ENCODE results near the gene PTPRM.
A peak's percentile ranks its signal among the peaks of the same experiment; 100 is the strongest.

The PTPRM gene

GRCh38 chr18:7566567-7567473 is at the start of gene PTPRM:
PTPRM (plus strand) TSS chr18:7567316; CDS start chr18:7567819, 503 bp downstream.
- DNase-seq (ENCODE audit: low read depth in 3 of 3), result peak; percentile 1 to 29 (median 24)

GRCh38 chr18:7517852-7518251 is 49.3 kb upstream of the PTPRM start:
- DNase-seq (ENCODE audit: low read depth in 3 of 3), result no peak

DNA sequence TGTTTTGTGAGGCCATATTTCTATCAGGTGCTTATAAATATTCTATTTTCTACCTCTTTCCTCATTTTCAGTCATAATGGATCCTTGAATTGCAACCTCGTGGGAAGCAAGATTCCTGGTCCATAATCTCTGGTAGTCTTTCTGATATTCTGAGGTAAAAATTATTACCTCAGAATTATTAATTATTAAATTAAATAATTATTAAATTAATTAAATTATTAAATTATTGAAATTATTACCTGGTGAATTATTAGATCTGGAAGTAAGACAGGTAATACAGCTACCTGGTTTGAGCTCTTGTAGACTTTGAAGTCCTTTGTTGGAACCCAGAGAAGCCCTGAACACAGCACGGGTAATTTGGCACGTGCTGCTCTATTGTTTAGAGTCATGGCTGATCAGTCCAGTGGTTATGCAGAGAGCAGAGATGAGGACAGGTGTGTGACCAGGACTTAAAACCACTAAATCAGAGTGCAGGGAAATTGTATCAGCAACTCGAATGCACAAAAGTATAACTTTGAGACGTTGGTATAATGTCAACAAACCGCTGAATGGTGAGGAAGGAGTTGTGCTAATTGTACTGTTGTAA is 46.8 kb upstream of the PTPRM start:
- no peak for DNase-seq (ENCODE audit: low read depth in 3 of 3)

- no peak for DNase-seq (ENCODE audit: low read depth in 3 of 3)
These were observed 45.8 kb upstream of the PTPRM start for GRCh38 chr18:7521226-7521856.

- no peak for DNase-seq (ENCODE audit: low read depth in 3 of 3)
These were observed 43.3 kb upstream of the PTPRM start for GRCh38 chr18:7523772-7524171.

- no peak for DNase-seq (ENCODE audit: low read depth in 3 of 3)
These were observed 42.3 kb upstream of the PTPRM start for GRCh38 chr18:7524786-7525185.

DNA sequence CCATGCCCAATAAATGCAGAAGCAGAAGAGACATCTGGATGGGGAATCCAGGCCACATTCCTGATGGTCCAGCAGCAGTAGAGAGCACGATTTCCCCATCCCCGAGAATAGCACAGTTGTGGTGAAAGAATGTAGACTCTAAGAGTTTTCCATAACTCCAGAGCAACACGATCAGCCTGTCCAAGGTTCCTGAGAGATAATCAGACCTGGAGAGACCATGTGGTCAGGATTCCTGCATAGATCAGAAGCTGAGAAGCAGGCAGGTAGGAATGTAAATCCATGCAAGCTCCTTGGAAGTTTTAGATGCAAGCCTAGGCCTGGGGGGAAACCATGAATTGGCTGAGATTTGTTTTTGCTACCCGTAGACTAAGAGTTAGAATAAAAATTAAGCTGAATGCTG is 34.2 kb upstream of the PTPRM start:
- no peak for DNase-seq (ENCODE audit: low read depth in 3 of 3)

DNA sequence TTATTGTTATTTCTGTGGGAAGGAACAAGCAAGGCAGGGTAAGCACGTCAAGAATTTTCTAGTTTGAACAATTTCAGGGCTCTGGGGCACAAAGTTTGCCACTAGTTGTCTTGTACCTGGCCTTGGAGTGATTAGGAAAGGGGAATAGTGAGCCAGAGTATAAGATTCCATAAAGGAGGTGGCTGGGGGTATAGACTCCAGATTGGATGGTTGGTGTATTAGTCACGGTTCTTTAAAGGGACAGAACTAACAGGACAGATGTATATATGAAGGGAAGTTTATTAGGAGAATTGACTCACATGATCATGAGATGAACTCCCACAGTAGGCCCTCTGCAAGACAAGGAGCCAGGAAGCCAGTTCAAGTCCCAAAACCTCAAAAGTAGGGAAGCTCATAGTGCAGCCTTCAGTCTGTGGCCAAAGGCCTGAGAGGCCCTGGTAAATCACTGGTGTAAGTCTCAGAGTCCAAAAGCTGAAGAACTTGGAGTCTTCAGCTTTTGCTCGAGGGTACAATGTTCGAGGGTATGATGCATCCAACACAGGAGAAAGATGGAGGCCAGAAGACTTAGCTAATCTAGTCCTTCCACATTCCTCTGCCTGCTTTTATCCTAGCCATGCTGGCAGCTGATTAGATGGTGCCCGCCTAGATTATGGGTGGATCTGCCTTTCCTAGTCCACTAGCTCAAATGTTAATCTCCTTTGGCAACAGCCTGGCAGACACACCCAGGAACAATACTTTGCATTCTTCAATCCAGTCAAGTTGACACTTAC is 31.5 kb upstream of the PTPRM start:
- DNase-seq (ENCODE audit: low read depth in 3 of 3), result no peak

DNA sequence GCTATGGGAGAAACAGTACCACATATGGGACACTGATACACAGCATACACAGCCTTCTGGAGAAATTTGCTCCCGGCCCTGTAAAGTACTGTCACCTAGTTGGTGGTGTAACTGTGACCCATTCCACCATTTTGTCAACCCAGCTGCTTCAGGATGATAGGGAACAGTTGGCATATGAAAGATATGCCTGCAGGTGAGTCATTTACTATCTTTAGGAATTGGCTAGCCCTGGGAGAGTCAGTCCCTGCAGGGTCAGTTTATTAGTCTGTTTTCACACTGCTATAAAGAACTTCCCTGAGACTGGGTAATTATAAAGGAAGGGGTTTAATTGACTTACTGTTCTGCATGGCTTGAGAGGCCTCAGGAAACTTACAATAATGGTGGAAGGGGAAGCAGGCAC is 30.0 kb upstream of the PTPRM start:
- no peak for DNase-seq (ENCODE audit: low read depth in 3 of 3)

DNA sequence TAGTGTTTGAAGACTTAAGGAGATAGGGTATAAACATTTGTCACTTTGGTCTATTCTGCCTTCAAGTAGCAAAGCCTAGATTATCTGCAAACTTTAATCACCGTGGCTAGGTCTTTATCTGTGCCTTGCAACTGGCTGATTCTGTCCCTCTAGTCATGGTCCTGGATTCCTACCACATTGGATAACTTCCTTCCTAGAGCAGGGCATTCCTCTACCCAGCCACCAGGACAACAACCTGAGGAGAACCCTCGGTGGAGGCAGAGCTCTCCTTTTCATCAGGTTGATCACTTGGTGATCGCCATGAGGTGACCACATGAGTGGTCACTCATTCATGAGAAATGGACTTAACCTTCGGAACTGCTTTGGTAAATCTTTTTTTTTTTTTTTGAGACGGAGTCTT is 25.3 kb upstream of the PTPRM start:
- DNase-seq (ENCODE audit: low read depth in 3 of 3), result no peak

- no peak for DNase-seq (ENCODE audit: low read depth in 3 of 3)
These were observed 22.4 kb upstream of the PTPRM start for GRCh38 chr18:7544686-7545085.

DNA sequence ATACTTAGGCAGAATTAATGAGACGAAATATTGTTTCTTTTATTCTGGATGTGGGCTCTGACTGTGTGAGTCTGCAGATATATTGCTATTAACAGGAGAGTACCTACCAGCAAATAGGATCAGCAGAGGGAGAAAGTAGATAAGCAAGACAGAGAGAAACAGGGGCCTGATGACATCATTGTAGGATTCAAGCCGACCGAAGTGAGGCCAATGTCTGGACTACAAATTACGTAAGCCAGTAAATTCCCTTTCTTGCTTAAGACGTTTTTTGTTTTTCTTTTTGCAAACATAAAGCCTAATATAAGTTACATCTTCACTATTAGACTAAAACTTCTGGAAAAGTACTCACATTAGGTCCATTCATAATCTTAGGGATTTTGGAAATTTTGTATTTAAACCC is 21.4 kb upstream of the PTPRM start:
- no peak for DNase-seq (ENCODE audit: low read depth in 3 of 3)

GRCh38 chr18:7548221-7548620 is 18.9 kb upstream of the PTPRM start:
- DNase-seq (ENCODE audit: low read depth in 3 of 3), result no peak

DNA sequence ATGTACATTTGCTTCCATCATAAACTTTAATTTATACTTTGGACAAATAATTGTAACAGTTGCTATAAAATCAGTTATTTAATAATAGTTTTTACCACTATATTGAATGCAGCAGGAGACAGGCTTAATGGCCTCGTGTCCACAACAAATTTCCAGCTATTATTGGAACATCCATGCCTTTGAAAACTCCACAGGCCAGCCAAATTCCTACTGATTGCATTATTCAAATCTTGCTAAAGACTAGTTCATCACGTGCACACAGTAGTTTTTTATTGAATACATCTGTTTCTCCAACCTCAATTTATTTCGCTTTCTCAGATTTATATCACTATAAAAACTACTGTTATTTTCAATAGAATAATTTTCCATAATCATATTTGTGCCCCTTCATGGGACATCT is 18.4 kb upstream of the PTPRM start:
- DNase-seq (ENCODE audit: low read depth in 3 of 3), result no peak

DNA sequence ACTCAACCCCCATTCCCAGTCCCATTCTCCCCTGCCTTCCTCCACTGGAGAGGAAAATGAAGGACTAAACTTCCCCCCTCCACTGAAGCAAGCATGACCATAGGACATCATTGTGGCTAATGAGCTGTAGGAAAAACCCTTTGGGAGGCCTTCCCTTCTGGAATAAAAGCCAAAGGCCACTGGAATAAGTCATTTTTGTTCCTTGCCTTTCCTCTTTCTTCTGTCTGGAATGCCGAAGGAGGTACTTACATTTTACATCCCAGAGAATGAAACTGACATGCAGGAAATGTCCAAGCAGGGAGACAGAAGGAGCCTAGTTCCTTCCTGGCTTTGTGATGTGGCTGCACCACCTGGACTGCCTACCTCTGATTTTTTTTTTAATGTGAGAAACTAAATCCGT is 9.1 kb upstream of the PTPRM start:
- no peak for DNase-seq (ENCODE audit: low read depth in 3 of 3)

DNA sequence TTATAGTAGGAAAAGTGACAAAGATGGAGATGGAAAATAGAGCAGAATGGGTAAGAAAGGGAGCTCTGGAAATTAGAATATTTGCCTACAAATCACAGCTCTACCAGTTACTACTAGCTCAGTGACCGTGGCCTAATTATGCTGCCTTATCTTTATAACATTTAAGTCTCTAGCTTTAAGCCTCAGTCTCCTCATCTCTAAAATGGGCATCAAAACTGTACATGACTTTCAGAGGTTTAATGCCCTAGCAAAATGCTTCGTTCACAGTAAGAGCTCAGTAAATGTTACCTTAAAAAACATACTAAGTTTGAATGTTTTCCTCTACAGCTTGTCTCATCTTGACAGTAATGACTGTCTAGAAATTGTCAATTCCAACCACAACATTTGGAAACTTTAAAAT is 8.3 kb upstream of the PTPRM start:
- no peak for DNase-seq (ENCODE audit: low read depth in 3 of 3)

GRCh38 chr18:7559709-7560319 is 7.3 kb upstream of the PTPRM start:
- no peak for DNase-seq (ENCODE audit: low read depth in 3 of 3)

DNA sequence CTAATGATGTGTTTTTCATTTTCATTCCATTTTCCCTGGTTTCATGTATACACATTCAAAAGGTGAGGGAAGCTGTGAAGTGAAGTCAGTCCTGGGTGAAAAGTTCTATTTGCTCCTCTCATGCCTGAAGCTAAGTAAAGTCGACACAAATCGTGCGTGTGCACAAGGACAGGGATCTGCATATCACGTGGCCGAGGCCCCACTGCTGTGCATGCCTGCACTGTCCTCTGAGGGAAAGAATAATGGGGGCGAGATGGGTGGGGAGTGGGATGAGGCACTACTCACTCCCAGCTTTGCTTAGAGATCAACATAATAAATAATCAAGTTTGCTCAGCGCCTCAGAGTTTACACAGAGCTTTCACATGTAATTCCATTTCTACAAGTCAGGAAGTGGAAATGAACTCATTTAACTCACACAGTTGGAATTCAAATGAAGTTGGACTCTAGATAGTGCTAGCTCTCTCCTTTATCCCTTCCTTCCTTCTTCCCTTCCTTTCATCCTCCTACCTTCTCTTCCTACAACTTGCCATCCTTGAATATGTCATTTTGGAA is 5.1 kb upstream of the PTPRM start:
- DNase-seq (ENCODE audit: low read depth in 3 of 3), result no peak

DNA sequence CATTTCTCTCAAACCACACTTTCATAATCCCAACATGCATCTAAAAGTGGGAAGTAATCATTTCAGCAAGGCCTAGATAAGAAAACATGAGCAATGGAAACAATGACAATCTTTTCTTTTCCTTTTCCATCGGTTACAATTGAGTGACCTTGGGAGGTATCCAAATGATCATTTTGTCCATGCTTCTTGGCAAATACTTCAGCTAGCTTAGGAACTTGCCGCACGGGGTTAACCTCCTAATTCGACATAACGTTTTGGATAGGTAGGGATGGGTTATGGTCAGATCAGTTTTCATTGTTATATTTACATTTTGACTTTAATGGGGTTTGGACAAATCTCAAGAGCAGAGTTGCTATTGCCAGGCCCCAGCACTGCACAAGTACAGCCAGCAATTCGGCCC is 4.6 kb upstream of the PTPRM start:
- DNase-seq (ENCODE audit: low read depth in 3 of 3), result no peak

DNA sequence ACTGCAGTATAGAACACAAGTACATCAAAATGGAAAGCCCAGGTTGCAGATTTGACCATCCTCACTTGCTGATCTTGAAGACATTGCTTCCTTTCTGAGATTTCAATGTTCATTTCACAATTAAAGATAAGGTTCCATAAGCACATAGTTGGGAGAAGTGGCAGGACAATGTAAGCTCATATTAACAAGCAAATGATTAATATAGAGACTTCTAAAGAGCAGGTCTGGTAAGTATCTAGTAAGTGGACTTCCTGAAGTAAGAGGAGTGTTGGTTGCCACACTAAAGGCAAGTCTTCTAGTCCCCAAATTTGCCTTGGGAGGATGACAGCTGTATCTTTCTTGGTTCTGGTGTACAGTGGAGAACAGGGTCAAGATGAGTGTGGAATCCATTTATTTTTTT is 1.4 kb upstream of the PTPRM start:
- DNase-seq (ENCODE audit: low read depth in 3 of 3), result no peak

DNA sequence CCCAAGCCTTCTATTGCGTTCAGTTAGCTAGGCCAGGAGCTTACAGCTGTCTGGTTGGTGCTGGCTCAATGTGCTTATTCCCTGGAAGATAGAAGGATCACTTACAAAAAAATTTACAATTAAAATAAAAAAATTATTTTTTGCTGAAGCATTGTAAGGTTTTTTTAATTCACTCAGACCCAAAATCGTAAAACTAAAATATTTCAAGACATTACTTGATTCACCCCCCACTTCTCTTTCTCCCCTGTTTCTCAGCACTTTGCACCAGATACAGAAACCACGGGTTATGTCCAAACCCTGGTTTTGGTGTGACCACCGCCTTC is 911 bp upstream of the PTPRM start:
- no peak for DNase-seq (ENCODE audit: low read depth in 3 of 3)

Measured in stimulated activated CD4-positive, alpha-beta T cell treated with anti-CD3 and anti-CD28 coated beads, TNF-alpha, amount 100 ng/mL, for 4 hours (primary cell).